NCI-H524 treated with DMSO at 0.1 percent for 48 hours (cell line): ENCODE results near the gene ADGRL2.

Experiments
- DNase-seq: peaks from one replicate; lab custom pipeline; 2025; lab: John Stamatoyannopoulos, UW

The ADGRL2 gene

DNA sequence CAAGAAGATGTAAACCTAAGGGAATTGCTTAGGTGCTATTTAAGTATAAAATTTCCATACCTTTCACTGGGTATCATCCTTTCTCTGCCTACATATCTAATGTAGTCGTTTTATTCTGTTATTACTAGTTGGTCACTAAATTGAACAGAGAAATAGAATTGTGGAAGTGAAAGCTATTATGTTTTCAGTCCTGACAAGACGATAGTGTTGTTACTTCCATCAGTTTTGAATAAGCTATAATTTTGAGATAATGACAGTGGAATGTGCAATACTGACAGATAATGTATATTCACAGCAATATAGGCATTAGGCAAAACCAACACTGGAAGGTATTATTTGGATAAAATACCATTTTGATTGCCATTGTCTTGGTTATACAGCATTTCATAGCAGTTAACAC is 181.8 kb downstream of the ADGRL2 start:
- DNase-seq = no peak

DNA sequence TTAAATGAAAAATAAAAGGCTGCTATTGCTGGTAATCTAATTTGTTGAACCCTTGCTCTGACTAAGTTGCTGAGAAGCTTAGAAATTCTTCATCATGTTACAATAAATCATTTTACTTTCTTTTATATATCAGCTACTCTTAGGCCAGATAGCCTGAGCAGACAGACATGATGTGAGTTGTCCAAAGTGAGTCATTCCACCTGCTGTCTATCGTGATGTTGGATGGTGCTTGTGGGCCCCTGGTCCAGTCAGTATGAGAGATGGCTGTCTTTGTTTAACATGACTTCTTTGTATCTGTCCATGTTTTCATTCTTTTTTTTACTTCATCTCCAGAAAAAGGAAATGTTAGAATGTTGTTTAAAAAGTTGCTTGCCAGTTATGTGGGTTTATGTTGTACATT is 188.8 kb downstream of the ADGRL2 start:
- DNase-seq = no peak

DNA sequence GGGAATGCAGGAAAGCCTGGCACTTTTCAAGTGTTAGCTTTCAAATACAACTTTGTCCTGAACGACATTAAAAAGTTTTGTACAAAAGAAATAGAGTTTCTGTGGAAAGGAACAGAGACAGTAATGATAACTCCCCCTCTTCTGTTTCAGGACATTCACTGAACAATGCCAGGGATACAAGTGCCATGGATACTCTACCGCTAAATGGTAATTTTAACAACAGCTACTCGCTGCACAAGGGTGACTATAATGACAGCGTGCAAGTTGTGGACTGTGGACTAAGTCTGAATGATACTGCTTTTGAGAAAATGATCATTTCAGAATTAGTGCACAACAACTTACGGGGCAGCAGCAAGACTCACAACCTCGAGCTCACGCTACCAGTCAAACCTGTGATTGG is 189.5 kb downstream of the ADGRL2 start:
- DNase-seq = no peak

DNA sequence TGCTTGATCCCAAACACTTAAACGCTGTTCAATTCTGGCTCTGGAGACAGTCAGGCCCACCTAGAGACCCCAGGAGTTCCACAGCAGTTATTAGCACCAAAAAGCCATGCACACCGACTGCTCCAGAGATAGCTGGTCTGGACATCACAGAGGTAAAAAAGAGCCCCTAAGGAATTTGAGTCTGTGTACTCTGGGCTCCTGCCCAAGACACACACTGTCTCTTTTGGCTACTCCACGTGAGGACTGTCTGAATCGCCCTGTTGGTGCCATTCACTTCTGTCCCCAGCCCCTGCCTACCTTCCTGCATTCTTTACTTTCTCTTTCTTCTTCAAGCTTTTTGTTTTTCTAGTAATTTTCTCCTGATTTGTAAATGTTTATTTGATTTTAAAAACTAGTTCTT is 197.4 kb downstream of the ADGRL2 start:
- no peak for DNase-seq

DNA sequence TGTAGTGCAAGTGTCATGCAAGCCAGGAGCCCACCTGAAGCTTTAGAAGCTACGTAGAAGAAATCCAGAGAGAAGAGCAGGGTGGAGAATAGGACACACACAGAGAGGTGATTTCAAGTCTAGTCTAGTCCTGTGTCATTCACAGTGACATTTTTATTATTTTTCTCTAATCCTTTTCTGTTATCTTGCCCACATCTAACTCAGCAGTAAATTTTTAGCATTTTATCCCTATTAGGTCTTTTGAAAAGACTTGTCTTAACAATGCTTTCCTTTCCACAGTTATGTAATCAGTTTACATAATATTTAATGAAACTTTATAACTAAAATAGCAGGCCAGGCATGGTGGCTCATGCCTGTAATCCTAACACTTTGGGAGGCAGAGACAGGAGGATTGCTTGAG is 198.6 kb downstream of the ADGRL2 start:
- DNase-seq = no peak

DNA sequence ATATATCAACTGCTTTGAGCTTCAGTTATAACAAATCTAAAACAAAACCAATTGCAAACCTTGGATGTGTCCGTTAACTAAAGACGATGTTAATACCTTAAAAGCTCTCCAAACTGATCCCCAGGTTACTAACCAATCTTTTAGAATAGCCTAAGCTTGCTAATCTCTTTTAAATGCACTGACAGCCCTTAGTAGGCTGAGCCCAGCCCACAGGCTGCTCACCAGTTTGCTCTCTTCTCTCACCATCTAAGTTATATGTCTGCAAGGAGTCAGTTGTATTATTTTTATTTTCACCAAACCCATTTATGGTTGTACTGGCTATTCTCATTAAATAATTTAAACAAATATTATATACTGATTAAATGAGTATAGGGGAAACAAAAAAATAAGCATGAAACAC is 199.5 kb downstream of the ADGRL2 start:
- no peak for DNase-seq

DNA sequence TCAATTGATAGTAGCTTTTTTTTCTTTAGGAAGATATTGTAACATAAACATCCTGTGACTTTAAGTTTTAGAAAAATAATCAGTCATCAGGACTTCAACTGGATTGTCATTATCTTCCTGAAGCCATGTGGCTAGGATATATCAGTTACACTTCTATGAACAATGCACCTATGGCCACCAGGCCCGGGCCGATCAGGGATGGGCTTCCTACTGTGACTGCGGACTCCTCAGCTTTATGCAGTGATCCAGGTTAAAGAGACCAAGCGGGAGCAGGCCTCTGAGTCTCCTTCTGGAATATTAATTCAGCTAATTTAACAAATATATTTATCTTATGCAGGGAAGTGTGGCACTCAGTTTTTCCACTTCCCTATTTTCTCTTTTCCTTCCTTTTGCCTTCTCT is 200.6 kb downstream of the ADGRL2 start:
- DNase-seq = no peak

DNA sequence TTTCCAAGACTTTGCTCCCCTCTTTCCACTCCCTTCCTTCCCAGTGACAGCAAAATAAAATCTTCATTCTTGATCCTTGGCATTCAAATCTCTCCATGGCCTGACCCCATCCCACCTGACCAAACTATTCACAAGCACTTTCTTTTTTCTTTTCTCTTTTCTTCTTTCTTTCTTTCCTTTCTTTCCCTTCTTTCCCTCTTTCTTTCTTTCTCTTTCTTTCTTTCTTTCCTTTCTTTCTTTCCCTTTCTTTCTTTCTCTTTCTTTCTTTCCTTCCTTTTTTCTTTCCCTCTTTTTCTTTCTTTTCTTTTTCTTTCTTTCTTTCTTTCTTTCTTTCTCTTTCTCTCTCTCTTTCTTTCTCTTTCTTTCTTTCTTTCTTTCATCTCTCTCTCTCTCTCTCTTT is 207.1 kb downstream of the ADGRL2 start:
- no peak for DNase-seq

DNA sequence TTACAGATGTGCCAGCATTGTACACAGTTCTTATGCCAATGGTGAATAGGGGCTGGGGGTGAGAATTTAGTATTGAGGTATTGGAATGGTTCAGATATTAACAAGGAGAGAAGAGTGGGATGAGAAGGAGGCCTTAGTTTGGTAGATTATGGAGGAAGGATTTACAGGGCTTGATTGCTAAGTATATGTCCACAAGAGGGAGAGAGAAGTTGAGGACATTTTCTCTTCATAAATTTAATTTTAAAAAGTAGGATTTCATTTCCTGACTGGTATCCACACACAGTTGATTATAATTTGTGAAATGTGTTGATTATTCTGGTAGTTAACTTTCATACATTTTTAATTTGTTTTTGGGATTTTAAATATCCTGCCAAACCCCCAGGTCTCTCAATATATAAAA is 213.0 kb downstream of the ADGRL2 start:
- no peak for DNase-seq

DNA sequence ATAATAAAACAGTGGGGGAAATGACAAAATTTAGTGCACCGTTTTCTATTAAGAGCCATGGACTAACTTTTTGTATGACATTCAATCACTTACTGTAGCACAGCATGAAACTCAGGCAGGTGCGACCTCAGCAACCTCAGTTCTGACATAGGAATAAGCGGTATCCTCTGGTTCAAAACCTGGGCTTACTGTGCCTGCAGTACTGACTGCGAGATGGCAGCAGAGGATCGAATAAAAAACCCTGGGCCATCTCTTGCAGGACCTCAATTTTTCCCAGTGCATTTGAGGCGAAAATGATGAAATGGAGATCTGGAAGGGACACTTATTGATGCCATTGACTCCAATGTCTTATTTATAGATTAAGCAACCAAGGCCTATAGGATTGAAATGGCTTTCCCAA is 214.7 kb downstream of the ADGRL2 start:
- DNase-seq = no peak

DNA sequence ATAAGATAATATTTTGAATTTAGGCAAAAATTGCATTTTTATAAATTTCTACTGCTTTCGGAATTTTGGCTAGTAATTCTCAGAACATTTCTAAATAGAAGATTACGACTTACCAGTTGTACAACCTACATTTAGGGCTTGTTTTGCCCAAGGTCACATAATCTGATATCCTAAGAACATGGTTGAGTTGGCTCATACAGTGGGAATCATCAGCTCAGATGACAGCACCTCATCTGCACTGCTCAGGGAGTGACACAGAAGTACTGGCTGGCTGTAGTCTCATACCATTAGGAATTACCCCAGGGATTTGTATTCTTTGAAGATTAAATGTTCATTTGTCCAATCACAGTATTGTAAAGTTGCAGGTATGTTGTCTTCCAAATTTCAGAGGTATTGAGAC is 217.6 kb downstream of the ADGRL2 start:
- no peak for DNase-seq

DNA sequence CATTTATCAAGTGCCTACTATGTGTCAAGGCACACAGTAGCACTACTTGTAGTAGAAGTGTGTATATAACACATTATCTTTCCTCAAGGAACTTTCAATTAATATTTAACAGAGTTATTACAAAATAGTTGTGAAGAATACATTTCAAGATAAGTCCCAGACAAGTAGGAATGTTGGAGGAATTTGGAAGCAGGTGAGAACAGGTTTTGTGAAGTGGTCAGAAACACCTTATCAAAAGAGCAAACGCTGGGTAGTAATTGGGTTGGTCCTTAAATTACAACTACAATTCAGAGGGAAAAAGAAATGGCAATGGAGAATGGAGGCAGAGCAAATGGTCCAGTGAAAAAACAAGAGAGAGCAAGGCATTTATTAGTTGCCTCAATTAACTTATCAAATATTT is 218.8 kb downstream of the ADGRL2 start:
- no peak for DNase-seq

DNA sequence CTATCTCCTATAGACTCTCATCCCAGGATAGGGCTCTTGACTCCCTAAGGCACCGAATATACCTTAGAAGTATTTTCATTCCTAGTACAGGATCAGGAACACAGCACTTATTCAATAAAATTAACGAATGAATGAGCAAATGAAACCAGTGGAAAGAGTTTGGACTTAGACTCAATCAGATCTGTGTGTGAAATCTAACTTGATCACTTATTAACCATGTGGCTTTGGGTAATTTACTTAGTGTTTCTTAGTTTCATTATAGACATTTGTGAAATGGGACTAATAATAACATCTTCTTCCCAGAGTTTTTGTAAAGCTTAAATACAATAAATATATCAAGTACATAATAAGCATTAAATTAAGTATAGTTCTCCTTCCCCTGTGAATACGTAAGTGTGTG is 230.1 kb downstream of the ADGRL2 start:
- DNase-seq = no peak

DNA sequence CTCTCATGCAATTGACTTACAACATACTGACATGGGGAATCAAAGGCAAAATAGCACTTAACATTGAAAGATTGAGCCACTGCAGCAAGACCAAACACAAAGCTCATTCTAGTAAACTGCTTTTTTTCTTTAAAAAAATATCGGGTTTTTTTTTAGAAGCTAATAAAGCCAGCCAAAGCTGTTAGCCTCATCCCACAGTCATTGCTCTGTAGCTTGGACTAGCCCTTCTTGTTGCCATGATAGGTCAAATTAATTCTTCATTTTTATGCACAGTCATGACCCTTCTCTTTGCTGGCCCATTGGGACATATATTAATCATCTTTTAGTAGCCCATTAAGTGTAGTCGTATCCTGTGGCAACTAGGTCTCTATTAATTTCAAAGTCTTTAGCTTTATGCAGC is 231.3 kb downstream of the ADGRL2 start:
- no peak for DNase-seq

DNA sequence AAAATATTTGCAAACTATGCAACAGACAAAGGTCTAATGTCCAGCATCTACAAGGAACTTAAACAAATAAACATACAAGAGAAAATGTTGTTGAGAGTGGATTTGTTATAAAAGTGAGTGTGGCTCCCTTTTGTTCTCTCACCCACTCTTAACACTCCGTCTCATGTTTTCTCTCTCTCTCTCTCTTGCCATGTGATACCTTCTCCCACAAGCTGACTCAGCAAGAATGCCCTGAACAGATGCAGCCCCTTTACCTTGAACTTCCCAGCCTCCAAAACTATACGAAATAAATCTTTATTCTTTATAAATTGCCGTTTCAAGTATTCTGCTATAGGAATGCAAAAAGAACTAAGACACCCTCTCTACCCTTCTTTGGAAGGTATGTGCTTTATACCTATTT is 234.1 kb downstream of the ADGRL2 start:
- DNase-seq = no peak
